Fibroblast of skin of back (primary cell): ENCODE measurements around the gene DMWD.
"Not testable (repeated sequence)": the region's sequence is repeated elsewhere in the genome, so short reads cannot be mapped to it uniquely, and the experiment has no call there.

Experiments used
- DNase-seq: peaks from one replicate; pipeline ENCODE4 v3.0.0-alpha.2; 2013

Gene DMWD

DNA sequence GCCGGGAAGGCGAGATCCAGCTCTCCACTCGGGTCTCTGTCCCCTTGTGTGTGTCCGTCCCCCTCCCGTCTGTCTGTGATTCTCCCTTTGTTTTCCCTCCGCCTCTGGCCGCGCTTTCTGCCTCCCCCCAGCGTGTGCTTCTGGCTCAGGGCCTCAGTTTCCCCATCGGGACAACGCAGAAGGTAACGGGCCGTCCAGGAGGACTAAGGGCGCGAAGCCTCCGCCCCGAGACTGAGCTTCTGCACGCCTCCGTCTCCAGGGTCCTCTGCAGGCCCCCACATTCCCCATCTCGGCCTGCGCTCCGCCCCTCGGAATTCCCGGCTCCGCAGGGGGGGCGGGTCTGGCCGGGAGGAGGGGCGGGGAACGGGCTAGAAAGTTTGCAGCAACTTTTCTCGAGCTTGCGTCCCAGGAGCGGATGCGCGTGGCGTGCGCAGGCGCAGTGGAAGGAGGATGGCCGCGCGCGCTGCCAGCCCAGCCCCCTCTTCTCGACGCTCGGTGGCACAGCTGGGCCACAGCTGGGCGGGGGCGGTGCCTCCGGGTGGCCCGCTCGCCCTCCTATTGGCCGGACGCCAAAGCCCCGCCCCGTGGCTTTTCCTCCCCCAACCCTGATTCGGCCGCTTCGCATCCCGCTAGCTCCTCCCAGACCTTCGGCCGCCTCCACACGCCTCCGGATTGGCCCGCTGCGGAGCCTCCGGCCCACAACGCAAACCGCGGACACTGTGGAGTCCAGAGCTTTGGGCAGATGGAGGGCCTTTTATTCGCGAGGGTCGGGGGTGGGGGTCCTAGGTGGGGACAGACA, 23.5 kb downstream of the DMWD start, which contains the start of gene SIX5:
Gene SIX5, minus strand, starts transcription at position 269 of the 799 bp plus-strand sequence. CDS start 408 bp downstream, outside the sequence.
- peak; percentile 97 for DNase-seq

DNA sequence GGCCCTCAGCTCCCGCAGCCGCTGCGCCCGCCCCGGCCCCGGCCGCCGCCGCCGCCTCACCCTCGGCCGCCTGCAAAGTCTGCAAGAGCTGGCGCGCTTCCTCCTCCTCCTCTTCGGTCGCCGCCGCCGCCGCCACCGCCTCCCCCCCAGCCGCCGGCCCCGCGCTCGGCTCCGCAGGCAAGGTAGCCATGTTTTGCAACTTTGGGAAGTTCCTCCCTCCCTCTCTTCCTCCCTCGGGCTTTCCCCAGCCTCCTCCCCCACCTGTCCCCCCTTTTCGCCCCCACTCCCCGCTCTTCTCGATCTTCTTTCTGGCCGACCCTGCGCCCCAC, 24.0 kb downstream of the DMWD start:
- DNase-seq: peak; percentile 50

DNA sequence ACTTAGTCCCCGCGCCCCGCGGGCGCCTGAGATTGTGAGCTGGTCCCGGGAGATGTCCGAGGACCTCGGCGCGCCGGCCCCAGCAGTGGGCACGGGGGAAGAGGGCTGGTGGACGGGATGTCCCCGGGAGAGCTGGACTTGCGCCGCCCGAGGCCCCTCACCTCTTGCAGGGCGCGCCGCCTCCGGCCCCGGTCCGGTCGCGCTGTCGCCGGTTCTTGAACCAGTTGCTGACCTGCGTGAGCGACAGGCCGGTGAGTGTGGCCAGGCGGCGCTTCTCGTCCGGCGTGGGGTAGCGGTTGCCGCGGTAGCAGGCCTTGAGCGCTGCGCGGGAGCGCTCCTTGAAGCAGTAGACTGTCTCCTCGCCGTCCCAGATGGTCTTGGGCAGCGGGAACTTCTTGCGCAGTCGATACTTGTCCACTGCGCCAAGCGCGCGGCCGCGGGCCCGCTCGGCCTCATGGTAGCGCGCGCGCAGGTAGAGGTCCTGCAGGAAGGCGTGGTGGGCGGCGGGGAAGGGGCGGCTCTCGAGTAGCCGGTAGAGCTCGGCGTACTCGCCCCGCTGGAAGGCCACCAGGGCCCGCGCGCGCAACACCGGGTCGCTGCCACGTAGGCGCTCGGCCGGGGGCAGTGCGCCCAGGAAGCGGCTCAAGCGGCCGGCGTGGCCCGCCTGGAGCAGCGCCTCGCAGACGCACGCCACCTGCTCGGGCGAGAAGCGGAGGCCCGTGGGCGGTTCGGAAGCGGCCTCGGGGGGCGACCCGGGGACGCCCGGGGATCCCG, 24.6 kb downstream of the DMWD start:
- DNase-seq: peak; percentile 56

DNA sequence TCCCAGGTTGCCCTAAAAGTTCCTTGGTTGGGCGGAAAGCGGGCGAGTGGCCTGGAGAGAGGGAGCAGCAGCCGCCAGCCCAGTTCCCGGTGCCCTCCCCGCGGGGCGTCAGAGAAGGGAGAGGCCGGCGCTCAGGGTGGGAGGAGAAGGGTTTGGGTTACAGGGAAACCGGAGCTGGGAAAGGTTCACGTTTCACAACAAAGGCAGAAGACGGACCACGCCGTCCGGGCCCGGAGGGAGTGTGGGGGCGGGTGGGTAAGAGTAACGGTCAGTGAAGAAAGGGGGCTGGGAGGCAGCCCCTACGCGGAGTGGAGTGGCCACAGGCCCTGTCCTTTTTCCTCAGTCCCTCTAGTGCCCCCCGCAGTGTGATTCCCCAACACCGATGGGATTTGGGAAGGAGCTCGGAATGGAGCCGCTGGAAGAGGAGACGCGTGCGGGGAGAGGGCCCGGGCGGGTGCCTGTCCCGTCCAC, 25.2 kb downstream of the DMWD start:
- peak; percentile 89 for DNase-seq

DNA sequence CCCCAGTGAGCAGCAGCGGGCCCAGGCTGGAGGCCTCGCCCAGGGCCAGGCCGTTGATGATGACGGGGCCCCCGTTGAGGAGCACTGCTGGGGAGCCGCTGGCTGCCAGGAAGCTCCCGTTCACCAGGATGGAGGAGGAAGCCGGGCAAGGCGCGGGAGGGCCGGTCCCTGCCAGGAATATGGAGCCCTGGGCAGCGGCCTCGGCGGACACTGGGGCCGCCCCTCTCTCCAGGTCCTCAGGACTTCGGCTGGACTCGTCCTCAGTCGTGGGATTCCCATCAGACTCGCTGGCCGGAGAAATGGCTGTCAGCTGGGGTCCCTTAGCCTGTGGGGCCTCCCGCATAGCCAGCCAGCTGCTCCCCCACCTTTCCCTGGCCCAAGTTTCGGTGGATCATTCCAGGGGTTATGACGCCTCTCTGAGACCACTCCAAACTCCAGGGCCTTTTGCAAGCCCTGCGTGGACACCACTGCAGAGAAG, 25.7 kb downstream of the DMWD start:
- no peak for DNase-seq

DNA sequence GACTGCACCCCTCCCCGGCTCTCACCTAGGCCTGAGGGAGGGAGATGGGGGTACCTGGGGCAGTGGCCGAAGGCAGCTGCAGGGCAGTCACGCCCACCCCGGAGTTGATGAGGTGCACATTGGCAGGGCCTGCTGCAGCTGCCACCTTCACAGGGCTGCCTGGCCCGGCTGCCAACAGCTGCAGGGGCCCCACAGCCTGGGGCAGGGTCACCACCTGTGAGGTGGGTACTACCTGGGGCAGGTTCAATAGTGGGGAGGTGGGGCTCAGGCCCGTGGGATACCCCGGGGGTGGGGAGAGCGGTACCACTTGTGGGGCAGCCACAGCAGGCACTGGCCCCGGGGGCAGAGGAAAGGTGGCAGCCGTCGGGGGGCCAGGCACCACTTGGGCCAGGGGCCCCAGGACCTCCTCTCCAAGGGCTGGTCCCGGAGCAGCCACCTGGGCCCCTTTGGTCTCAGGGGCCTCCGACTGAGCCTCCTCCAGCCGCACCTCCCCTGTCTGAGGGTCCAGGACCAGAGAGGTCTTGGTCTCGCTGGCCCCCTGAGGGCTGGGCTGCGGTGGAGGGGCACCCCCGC, 26.3 kb downstream of the DMWD start:
- no peak for DNase-seq

DNA sequence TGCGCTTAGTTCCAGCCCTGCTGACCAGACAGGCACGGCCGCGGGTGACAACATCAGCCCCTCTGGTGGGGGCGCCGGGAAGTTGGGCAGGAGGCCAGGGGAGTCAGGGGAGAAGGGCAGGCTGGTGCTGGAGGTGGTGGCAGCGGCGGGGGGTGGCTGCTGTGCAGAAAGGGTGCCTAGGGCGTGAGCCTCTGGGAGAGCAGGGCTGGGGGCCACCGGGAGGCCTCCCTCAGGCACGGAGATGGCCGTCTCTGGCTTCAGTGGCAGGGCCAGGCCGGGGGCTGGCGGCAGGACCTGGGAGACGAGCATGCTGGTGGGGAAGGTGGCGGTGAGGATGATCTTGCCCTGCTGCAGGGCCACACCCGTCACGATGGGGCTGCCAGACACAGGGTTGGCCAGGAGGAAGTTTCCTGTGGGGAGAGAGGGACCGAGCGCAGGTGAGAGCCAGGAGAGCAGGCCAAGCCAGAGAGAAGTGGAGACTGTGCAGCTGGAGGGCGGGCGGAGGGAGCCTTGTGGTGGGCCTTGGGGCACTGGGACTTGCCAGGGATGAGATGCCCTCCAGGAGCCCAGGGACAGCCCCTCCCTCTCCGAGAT, 26.8 kb downstream of the DMWD start:
- DNase-seq: no peak

DNA sequence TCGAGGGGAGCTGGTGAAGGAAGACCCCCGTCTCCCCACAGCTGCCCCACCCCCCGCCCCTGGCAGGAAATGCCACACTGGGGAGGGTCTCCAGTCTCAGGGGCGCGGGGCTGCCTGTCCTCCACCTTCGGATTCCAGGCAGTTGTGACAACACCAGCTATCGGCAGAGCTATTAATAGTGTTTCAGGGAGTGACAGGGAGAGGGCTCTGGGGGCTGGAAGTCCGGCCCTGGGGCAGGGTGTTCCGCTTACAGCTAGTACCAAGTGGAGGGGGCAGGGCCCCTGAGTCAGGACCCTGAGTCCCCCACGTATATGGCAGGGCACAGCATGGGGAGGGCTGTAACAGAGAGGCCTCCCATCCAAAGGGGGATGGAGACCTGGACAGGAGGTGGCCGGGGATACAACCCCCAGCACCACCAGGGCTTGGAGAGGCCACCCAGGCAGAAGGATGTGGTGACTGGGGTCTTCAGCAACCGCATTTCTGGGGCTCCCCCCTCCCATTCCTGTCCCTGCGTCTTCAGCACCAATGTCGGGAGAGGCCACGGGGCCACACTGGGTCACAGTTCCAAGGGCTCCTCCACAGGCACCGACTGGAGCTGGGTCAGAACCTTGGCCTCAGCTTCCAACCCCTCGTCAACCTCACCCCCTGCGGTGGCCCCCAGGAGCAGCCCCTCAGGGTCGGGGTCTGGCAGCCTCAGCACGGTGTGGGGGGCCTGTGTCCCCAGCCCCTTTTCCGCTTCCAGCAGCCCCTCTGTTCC, 27.5 kb downstream of the DMWD start:
- no peak for DNase-seq

DNA sequence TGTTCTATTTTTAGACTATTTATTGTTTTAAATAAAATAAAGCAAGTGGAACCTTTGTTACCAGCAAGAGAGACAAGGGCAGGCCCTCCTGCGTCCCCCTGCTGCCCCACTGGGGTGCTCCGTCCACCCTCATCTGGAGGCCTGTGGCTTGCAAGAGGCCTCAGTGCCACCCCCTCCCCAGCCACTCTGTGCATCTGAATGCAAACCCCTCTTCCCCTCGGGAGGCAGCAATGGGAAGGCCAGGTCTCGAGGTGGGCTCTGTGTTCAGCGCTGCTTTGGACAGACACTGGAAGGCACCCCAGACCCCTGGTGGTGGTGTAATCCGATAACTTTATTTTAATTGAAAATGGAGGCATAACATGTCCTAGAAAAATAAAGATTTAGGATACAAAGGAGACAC, 28.2 kb downstream of the DMWD start:
- DNase-seq: no peak

DNA sequence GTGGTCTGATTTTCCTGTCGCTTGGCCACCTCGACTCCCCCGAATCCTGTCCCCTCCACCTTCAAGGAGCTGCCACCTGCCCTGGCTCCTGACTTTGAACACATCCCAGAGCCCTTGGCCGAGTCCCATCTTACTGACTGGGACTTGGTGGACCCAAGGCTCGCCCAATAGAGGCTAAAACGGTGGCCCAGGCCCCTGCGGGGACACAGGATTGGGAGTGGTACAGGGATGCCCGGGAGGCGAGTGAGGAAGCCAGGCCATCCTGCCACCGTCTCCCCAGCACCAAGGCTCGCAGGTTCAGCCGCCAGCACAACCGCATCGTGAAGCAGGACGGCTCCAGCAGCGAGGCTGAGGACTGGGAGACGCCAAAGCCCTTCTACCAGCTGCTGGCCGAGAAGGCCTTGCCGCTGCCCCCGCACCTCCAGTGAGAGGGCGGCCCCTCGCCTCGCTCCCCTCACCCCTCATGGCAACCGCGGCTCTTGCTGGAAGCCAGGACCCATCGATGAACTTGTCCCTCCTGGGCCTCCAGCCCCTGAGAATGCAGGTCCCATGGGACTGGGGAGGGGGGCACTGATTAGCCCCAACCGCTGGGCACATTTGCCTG, 28.9 kb downstream of the DMWD start:
- no peak for DNase-seq

DNA sequence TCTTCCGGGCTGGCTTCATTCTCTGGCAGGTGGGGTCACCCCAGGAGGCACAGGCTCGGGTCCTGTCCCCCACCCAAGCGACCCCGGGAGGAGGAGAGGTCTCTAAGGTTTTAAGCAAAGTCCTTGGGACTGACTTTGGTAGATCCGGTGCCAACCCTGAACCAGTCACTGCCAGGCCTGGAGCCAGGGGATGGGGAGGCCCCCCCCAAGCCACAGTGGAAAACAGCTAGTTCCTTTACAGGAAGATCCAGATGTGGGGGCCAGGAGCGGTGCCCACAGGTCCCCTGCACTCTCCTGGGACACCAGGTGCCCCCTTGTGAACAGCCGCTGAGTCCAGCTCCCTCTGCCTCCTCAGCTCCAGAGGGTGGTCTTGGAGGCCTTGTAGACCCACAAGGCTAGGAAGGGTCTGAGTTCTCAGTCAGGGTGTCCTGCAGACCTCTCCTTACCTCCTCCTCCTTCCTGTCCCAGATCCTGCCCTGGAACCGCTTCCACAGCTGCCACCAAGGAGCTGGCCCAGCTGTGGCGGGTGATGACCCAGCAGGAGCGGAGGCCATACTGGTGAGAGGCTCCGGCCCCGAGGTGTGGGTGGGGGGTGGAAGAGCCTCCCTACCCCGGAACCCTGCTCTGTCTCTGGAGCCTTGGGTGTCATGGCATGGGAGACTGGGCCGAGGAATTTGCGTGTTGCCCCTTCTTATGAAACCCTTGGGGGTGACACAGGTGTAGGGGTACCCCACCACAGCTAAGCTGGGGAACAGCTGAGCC, 29.6 kb downstream of the DMWD start:
- no peak for DNase-seq

DNA sequence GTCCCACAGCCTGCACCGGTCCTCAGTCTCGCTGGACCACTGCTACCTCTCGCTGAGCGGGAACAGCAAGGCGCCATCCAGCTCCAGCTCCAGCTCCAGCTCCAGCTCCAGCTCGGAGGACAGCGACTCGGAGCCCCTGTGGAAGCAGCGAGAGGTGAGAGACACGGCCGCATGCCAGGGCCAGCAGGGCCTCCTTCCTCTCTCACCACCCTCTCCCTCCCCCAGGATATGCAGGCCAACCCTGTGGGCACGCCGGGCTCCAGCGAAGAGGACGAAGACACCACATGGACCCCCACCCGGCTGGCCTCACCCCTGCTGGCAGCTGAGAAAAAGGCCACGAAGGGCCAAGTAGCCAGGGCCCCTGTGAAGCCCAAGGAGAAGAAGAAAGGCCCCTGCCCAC, 30.9 kb downstream of the DMWD start:
- no peak for DNase-seq

DNA sequence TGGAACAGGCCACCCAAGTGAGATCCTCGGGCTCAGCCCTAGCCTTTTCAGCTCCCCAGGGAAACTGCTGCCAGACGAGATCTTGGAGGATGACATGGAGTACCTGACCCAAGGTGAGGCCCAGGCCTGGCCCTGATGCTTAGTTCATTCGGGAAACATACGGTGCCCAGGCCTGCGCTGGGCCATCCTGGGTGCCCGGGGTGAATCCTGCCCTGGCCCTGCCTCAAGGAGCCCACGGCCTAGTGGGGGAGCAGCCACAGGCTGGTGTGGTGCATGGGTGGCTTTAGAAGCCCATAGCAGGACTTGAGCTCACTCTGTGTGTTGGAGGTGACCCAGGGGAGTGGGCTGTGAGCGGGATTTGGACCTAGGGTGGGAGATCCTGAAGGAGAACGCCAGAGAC, 33.7 kb downstream of the DMWD start:
- no peak for DNase-seq

DNA sequence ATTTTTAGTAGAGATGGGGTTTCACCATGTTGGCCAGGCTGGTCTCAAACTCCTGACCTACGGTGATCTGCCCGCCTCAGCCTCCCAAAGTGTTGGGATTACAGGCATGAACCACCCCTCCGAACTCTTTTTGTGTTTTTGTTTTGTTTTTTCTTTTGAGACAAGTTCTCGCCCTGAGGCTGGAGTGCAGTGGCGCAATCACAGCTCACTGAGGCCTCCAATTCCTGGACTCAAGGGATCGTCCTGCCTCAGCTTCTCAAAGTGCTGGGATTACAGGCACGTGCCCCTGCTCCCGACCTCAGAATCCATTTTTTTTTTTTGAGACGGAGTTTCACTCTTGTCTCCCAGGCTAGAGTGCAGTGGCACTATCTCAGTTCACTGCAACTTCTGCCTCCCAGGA, 35.0 kb downstream of the DMWD start:
- no peak for DNase-seq

DNA sequence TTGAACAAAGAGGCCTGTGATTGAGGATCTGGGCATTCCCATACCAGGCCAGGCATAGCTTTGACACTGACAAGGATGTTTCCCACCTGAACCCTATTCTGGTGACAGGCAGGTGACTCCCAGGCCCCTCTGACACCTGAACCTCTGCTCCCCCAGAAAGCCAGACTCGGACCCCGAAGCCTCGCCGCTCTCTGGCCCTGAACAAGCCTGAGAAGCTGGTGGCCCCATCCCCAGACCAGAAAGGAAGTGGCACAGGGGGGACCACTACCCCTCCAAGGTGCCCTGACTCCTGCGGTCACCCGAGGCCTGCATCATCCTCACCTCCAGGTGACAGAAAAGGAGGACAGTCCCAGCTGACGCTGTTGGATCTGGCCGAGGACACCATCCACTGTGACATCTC, 38.3 kb downstream of the DMWD start:
- DNase-seq: no peak

DNA sequence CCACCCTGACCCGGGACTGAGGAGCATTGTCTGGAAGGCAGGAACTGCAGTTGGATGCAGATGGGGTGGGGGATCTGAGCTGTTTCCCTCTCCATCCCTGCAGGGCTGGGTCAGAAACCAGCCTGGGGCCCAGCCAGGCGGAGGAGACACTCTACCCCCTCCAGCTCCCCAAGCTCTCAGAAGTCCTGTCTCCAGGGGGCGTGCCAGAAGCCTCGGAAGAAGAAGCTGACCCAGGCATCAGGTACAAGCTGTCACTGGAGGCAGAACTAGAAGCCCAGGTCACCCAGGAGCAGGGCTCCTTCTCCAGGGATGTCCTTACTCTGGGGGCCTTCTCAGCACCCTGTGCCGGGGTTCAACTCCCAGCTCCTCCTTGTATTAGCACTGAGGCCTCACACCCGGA, 39.1 kb downstream of the DMWD start:
- no peak for DNase-seq

DNA sequence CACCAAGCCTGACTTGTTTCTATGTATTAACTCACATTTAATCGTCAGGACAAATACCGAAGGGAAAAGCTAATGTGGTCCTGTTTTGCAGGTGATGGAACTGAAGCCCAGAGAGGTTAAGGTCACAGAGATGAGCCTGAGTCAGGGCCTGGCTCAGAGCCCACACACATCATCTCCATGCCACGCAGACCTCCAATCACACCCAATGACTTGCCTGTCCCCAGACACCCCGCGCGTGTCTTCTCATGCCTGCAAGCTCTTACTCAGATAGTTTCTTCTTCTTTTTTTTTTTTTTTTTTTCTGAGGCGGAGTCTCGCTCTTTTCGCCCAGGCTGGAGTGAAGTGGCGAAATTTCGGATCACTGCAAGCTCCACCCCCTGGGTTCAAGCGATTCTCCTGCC, 40.0 kb downstream of the DMWD start:
- no peak for DNase-seq

DNA sequence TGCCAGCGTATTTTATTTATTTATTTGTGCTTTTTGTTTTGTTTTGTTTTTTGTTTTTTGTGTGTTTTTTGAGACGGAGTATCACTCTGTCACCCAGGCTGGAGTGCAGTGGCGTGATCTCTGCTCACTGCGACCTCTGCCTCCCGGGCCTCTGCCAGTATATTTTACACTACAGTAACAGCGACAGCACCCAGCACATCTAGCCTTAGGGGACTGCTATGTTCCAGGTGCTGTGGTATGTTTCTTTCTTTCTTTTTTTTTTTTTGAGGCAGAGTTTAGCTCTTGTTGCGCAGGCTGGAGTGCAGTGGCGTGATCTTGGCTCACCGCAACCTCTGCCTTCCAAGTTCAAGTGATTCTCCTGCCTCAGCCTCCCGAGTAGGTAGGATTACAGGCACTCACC, 41.2 kb downstream of the DMWD start:
- not testable (repeated sequence) for DNase-seq

DNA sequence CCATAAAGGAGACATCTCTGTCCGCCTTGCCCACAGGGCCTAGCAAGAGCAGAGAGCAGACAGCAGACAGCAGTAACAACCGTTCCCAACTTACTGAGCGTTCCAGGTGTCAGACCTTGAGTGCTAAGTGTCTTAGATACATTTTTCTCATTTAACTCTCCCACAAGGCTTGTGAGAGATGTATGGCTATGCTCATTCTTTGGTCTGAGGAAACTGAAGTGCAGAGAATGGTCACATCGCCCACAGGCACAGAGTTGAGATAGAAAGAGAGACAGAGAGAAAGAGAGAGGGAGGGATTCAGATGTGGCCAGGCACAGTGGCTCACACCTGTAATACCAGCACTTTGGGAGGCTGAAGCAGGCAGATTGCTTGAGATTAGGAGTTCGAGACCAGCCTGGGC, 45.1 kb downstream of the DMWD start:
- DNase-seq: no peak

DNA sequence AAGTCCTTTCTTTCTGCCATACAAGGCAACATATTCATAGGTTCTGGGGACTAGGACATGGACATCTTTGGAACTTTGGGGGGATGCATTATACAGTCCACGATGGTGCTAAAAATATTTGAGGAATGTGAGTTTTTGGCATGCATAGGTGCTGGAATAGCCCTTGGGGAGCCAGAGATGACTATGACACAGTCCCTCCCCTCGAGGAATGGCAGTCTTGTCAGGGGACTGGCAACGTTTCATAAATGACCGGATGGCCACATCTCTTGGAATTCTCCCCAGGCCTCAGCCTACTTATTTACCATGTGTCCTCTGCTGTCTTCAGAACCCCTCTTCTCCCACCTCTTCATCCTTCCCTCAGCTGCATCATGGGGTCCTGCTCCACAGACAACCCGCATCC, 45.8 kb downstream of the DMWD start:
- DNase-seq: peak; percentile 31

DNA sequence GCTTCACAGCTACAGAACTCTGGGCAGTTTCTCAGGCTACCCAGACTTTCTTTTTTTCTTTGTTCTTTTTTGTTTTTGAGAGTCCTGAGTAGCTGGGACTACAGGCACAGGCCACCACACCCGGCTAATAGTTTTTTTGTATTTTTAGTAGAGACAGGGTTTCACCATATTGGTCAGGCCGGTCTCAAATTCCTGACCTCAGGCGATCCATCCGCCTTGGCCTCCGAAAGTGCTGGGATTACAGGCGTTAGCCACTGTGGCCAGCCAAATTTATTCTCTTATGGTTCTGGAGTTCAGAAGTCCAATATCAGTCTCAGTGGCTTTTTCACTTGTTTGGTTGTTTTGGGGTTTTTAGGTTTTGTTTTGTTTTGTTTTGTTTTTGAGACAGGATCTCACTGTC, 47.0 kb downstream of the DMWD start:
- DNase-seq: no peak
